Measurements from ENCODE around the gene DRGX. TPM values are rescaled to one million over a fixed set of nuclear protein-coding genes. Genes with fewer than 3 reads are reported as not detected.

The DRGX gene
- total and polyA plus RNA-seq, 2 of the 4 experiments (the other 2 are of a cell fraction), result not detected

DNA sequence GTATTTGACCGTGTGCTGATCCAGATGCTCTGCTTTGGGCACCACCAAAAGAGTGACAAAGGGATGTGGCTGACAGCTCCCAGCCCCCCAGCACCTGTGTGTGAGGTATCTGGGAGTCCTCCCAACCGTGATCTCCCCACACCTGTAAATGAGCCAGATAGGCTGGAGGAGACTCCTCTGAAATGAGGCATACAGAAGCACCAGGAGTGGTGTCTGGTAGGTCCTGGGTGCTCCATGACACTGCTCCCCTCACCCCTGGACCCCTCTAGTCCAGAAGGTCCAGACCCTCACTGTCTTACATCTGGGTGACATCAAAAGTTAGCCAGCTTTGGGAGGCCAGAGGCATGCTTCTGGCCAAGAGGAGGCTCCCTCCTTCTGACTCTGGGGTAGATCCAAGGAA lies 20.0 kb upstream of the DRGX start:
- in situ Hi-C loops (cut with MboI; ENCODE audit: low sequenced_read_pairs), result no loop called here
- no peaks in the 10 kb centered on the region for H3K79me1 ChIP-seq (ENCODE audit: low read depth in 1 of 2, low read length in 2 of 2)
- peaks cover 29% of the 10 kb centered on the region for H3K27me3 ChIP-seq (ENCODE audit: control insufficient read depth, insufficient read depth, low read length)
- H3K4ac ChIP-seq (ENCODE audit: low read depth, low read length), result no peak overlapping the region
- POLR2A ChIA-PET (ENCODE audit: unreplicated experiment), result no interaction called here
- H3K36me3 ChIP-seq (ENCODE audit: control insufficient read depth, insufficient read depth, low read length), result no peaks in the 10 kb centered on the region
- H4K20me1 ChIP-seq (ENCODE audit: insufficient read depth, low read length), result no peaks in the 10 kb centered on the region; the same call in 1 of the 2 replicates
- H4K91ac ChIP-seq (ENCODE audit: insufficient read depth, low read depth, low read length), result no peak overlapping the region
- H2BK5ac ChIP-seq (ENCODE audit: low read depth, low read length, poor library complexity, severe bottlenecking), result no peak overlapping the region
- H3K27ac ChIP-seq (ENCODE audit: insufficient read depth, low read length), result no peak overlapping the region
- H2BK15ac ChIP-seq (ENCODE audit: low read depth, low read length), result no peak overlapping the region
- H3K56ac ChIP-seq (ENCODE audit: extremely low read depth, insufficient read depth, low read length), result no peak overlapping the region
- no peaks in the 10 kb centered on the region for H3K9me1 ChIP-seq (ENCODE audit: insufficient read depth, low read length)
- no peaks in the 10 kb centered on the region; the same call in 1 of the 2 replicates for H3K9me3 ChIP-seq (ENCODE audit: control insufficient read depth, insufficient read depth, low read length)
- no peaks in the 10 kb centered on the region for H3K4me1 ChIP-seq (ENCODE audit: control insufficient read depth, insufficient read depth, low read length)
- no peak overlapping the region for H3K18ac ChIP-seq (ENCODE audit: low read depth, low read length)
- ATAC-seq (ENCODE audit: low read depth), result no peak
- no peak overlapping the region for H3K9ac ChIP-seq (ENCODE audit: low read depth, low read length)
- intact Hi-C loops (cut with micrococcal nuclease), result no loop called here
- no CpG with 5 or more reads among the region's 2 CpGs for WGBS, 2 experiments (ENCODE audit: extremely low coverage in 2 of 2, insufficient read length in 1 of 2)
- no peak for DNase-seq
- H2BK20ac ChIP-seq (ENCODE audit: low read depth, low read length), result no peak overlapping the region
- dilution Hi-C loops (cut with HindIII; ENCODE audit: low sequenced_read_pairs, unreplicated experiment), result no loop called here
- H2AK5ac ChIP-seq (ENCODE audit: low read depth, low read length), result no peak overlapping the region
- H4K8ac ChIP-seq (ENCODE audit: low read depth in 2 of 2, low read length in 2 of 2), result no peak overlapping the region
- H2AFZ ChIP-seq (replicated peaks; ENCODE audit: low read length, poor library complexity), result no peak overlapping the region
- H3K4me2 ChIP-seq (ENCODE audit: low read depth, low read length), result no peak overlapping the region
- H2BK120ac ChIP-seq (ENCODE audit: low read depth, low read length), result no peak overlapping the region
- no peak overlapping the region for H4K5ac ChIP-seq (ENCODE audit: low read depth, low read length)
- no peak overlapping the region for H2AK9ac ChIP-seq (replicated peaks; ENCODE audit: low read depth, low read length, poor library complexity)
- no peak overlapping the region for H3K14ac ChIP-seq (replicated peaks; ENCODE audit: low read depth, low read length)
- no peak overlapping the region for H3K4me3 ChIP-seq (ENCODE audit: insufficient read depth, low read depth, low read length)
- no peak overlapping the region for H3K23ac ChIP-seq (ENCODE audit: low read depth, low read length)
- CTCF ChIA-PET, result no interaction called here
- BruUV-seq (replicated peaks), result no TSS peak
- TF ChIP-seq SMC3 (IDR thresholded peaks at IDR 0.05; ENCODE audit: low read depth, low read length), result no peak
- TF ChIP-seq MAZ (IDR thresholded peaks at IDR 0.05; ENCODE audit: borderline replicate concordance, low read depth, low read length), result no peak
- no peak for TF ChIP-seq RFX5 (IDR thresholded peaks at IDR 0.05; ENCODE audit: low read depth, low read length)
- TF ChIP-seq RAD21 (IDR thresholded peaks at IDR 0.05; ENCODE audit: low read length), result no peak
- TF ChIP-seq CEBPB (IDR thresholded peaks at IDR 0.05; ENCODE audit: low read depth, low read length), result no peak
- TF ChIP-seq, protein P1, sequence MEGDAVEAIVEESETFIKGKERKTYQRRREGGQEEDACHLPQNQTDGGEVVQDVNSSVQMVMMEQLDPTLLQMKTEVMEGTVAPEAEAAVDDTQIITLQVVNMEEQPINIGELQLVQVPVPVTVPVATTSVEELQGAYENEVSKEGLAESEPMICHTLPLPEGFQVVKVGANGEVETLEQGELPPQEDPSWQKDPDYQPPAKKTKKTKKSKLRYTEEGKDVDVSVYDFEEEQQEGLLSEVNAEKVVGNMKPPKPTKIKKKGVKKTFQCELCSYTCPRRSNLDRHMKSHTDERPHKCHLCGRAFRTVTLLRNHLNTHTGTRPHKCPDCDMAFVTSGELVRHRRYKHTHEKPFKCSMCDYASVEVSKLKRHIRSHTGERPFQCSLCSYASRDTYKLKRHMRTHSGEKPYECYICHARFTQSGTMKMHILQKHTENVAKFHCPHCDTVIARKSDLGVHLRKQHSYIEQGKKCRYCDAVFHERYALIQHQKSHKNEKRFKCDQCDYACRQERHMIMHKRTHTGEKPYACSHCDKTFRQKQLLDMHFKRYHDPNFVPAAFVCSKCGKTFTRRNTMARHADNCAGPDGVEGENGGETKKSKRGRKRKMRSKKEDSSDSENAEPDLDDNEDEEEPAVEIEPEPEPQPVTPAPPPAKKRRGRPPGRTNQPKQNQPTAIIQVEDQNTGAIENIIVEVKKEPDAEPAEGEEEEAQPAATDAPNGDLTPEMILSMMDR (conservative IDR thresholded peaks at IDR 0.05; ENCODE audit: low read depth, low read length), result no peak
- TF ChIP-seq, protein P2, sequence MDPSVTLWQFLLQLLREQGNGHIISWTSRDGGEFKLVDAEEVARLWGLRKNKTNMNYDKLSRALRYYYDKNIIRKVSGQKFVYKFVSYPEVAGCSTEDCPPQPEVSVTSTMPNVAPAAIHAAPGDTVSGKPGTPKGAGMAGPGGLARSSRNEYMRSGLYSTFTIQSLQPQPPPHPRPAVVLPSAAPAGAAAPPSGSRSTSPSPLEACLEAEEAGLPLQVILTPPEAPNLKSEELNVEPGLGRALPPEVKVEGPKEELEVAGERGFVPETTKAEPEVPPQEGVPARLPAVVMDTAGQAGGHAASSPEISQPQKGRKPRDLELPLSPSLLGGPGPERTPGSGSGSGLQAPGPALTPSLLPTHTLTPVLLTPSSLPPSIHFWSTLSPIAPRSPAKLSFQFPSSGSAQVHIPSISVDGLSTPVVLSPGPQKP (IDR thresholded peaks at IDR 0.05; ENCODE audit: borderline replicate concordance, low read depth, low read length), result no peak
- TF ChIP-seq FOS (IDR thresholded peaks at IDR 0.05; ENCODE audit: low read depth, low read length), result no peak
- TF ChIP-seq, protein P3, sequence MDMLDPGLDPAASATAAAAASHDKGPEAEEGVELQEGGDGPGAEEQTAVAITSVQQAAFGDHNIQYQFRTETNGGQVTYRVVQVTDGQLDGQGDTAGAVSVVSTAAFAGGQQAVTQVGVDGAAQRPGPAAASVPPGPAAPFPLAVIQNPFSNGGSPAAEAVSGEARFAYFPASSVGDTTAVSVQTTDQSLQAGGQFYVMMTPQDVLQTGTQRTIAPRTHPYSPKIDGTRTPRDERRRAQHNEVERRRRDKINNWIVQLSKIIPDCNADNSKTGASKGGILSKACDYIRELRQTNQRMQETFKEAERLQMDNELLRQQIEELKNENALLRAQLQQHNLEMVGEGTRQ (IDR thresholded peaks at IDR 0.05; ENCODE audit: low read depth, low read length), result no peak
- no peak for TF ChIP-seq CHD1 (IDR thresholded peaks at IDR 0.05; ENCODE audit: low read depth, low read length)
- no peak for TF ChIP-seq BHLHE40 (IDR thresholded peaks at IDR 0.05; ENCODE audit: low read depth, low read length)
- TF ChIP-seq MAFK (IDR thresholded peaks at IDR 0.05; ENCODE audit: low read depth, low read length), result no peak
- TF ChIP-seq POLR2A (IDR thresholded peaks at IDR 0.05; ENCODE audit: low read depth, low read length), result no peak

All from IMR-90 (cell line).